Colonic mucosa (tissue), 4 donors: ENCODE measurements around the gene GLT6D1. TPM values are rescaled to one million over a fixed set of nuclear protein-coding genes. Genes with fewer than 3 reads are reported as not detected.

Source experiments
- DNase-seq: peaks from one replicate; pipeline ENCODE4 v3.0.0-alpha.2; 2020
- H3K27ac ChIP-seq: fragments of 200-600 bp; one replicate; pipeline ENCODE4 v1.8.0; 2021
- H3K27me3 ChIP-seq: fragments of 200-600 bp; one replicate; pipeline ENCODE4 v1.8.0; 2021
- H3K36me3 ChIP-seq: fragments of 200-600 bp; one replicate; pipeline ENCODE4 v1.8.0; 2021
- H3K4me1 ChIP-seq: fragments of 200-600 bp; one replicate; pipeline ENCODE4 v1.8.0; 2021; ENCODE audit warnings: mild to moderate bottlenecking
- H3K4me3 ChIP-seq: fragments of 200-600 bp; one replicate; pipeline ENCODE4 v1.8.0; 2021
- H3K9ac ChIP-seq, 2 donors: one replicate each; pipeline ENCODE4 v1.7.0; 2013; ENCODE audit warnings: control low read depth in 2 of 2, low read depth in 2 of 2, low read length in 2 of 2
- H3K9me3 ChIP-seq: fragments of 200-600 bp; one replicate; pipeline ENCODE4 v1.8.0; 2021
- CTCF ChIP-seq: fragments of 200-600 bp; IDR thresholded peaks from one replicate; pipeline ENCODE4 v1.8.0; 2022; ENCODE audit warnings: antibody characterized with exemption, mild to moderate bottlenecking
- intact Hi-C: fragments of 100-400 bp; cut with DNase I; formaldehyde crosslinking; loops from one replicate; pipeline ENCODE4 v1.14.1; 2022
- total RNA-seq, 2 donors: library from RNA; stranded (reverse); fragmentation: NEBNext Ultra II Directional in 1 of 2; extraction: Animal tissue kit (Norgen Biotek cat#: 25700) in 1 of 2; gene quantifications; one replicate each; pipeline ENCODE4 v1.2.1, GENCODE V29; 2021
- donor health status: healthy.
- donor health status: DM: no; HTN: no; CAD: no.
- donor health status: DM: no; HTN: no; CAD: no.

GLT6D1 gene
- total RNA-seq, 2 donors from 2014 or later = not detected

- intact Hi-C loops = no loop called here
- DNase-seq = no peak
- Histone ChIP-seq H3K27me3 (no peaks in the 10 kb centered on the region), H3K9me3 (no peaks in the 10 kb centered on the region), H3K4me1 (no peaks in the 10 kb centered on the region), H3K9ac (no peak overlapping the region), H3K27ac (no peak overlapping the region), H3K36me3 (no peaks in the 10 kb centered on the region), H3K4me3 (no peak overlapping the region)
- no peak for TF ChIP-seq CTCF
Measured at GRCh38 chr9:135614821-135615665, 24.3 kb downstream of the GLT6D1 start.

- Histone ChIP-seq H3K4me3 (no peak overlapping the region), H3K4me1 (no peaks in the 10 kb centered on the region), H3K9ac (no peak overlapping the region), H3K9me3 (no peaks in the 10 kb centered on the region), H3K27ac (no peak overlapping the region), H3K36me3 (no peaks in the 10 kb centered on the region), H3K27me3 (no peaks in the 10 kb centered on the region)
- no peak for TF ChIP-seq CTCF
- no peak for DNase-seq
- intact Hi-C loops = no loop called here
Measured at GRCh38 chr9:135613946-135614805, 25.2 kb downstream of the GLT6D1 start.

GRCh38 chr9:135612981-135613910 lies 26.1 kb downstream of the GLT6D1 start:
- Histone ChIP-seq H3K27me3 (no peaks in the 10 kb centered on the region), H3K9ac (no peak overlapping the region), H3K27ac (no peak overlapping the region), H3K4me3 (no peak overlapping the region), H3K4me1 (no peaks in the 10 kb centered on the region), H3K9me3 (no peaks in the 10 kb centered on the region), H3K36me3 (no peaks in the 10 kb centered on the region)
- no peak for DNase-seq
- intact Hi-C loops = no loop called here
- TF ChIP-seq CTCF = no peak

GRCh38 chr9:135612437-135612836 lies 26.9 kb downstream of the GLT6D1 start:
- no peak for TF ChIP-seq CTCF
- intact Hi-C loops = no loop called here
- no peaks in the 10 kb centered on the region for H3K27me3 ChIP-seq
- no peaks in the 10 kb centered on the region for H3K36me3 ChIP-seq
- no peak overlapping the region for H3K4me3 ChIP-seq
- no peak overlapping the region for H3K27ac ChIP-seq
- H3K9ac ChIP-seq = no peak overlapping the region
- DNase-seq = no peak
- H3K4me1 ChIP-seq = no peaks in the 10 kb centered on the region
- no peaks in the 10 kb centered on the region for H3K9me3 ChIP-seq

- Histone ChIP-seq H3K9ac (no peak overlapping the region), H3K4me1 (no peaks in the 10 kb centered on the region), H3K9me3 (no peaks in the 10 kb centered on the region), H3K27me3 (no peaks in the 10 kb centered on the region), H3K4me3 (no peak overlapping the region), H3K36me3 (no peaks in the 10 kb centered on the region), H3K27ac (no peak overlapping the region)
- no peak for DNase-seq
- intact Hi-C loops = no loop called here
- TF ChIP-seq CTCF = no peak
Measured at GRCh38 chr9:135611875-135612209, 27.5 kb downstream of the GLT6D1 start.
